HG03097 (cell line): ENCODE data around the gene KIF3B.
"Not testable (repeated sequence)": the region's sequence is repeated elsewhere in the genome, so short reads cannot be mapped to it uniquely, and the experiment has no call there.

Source experiments
- ATAC-seq: cut with Tn5 transposase; IDR thresholded peaks from one replicate; pipeline ENCODE4 v1.9.1; 2021; ENCODE audit not compliant: unreplicated experiment, low FRiP score

KIF3B gene

DNA sequence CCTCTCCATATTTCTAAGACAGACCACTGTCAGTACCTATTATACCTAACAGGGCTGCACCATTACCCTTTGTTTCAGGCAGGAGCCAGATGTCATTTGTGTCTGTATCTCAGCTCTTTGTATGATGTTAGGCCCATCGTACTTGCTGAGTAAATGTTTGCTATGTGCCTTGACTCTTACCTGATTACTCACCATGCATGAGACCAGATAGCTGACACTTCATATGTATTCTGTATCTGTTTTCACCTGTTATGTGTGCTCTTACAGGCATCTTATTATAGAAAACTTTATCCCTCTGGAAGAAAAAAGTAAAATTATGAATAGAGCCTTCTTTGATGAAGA, 49.0 kb downstream of the KIF3B start:
- no peak for ATAC-seq

- no peak for ATAC-seq
Observed at GRCh38 chr20:32327087-32327681, 49.7 kb downstream of the KIF3B start.

GRCh38 chr20:32329817-32330554, 52.5 kb downstream of the KIF3B start:
- no peak for ATAC-seq

DNA sequence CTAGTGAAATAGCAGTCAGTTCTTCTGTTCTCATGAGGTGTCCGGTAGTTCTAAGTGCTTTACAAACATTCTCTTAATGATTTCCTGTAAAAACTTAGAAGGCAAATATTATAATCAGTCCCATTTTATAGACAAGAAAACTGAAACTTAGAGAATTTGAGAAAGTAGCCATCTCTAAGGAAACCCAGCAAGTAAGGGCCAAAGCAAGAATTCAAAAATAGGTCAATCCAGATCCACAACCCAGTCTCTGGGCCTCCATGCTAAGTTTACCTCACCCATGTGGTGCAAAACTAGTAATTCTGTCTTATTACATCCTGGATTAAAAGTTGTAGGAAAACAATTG, 53.1 kb downstream of the KIF3B start:
- ATAC-seq = no peak

- no peak for ATAC-seq
Observed at GRCh38 chr20:32332614-32333013, 55.2 kb downstream of the KIF3B start.

GRCh38 chr20:32333181-32333987, 55.9 kb downstream of the KIF3B start:
- ATAC-seq = no peak

- no peak for ATAC-seq
Observed at GRCh38 chr20:32333988-32334885, 56.8 kb downstream of the KIF3B start.

DNA sequence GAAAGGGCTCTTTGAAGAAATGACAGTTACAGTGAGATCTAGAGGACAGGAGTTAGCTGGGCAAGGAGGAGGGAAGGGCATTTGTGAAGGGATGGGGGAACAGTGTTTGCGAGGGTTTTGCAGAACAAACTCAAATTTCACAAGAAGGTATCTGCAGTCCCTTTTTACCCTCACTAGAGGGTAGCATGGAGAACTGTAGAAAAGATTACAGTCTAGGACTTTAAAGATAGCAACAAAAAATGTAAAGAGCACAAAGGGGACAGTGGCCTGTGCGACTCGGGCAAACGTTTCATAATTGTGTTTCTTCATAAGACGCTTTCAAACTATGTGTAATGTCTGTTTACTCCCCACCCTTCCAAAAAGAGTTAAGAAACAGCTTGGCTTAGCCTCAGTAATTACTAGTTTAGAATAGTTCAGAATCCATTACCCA, 59.5 kb downstream of the KIF3B start:
- ATAC-seq = no peak

GRCh38 chr20:32337937-32338661, 60.6 kb downstream of the KIF3B start:
- no peak for ATAC-seq

DNA sequence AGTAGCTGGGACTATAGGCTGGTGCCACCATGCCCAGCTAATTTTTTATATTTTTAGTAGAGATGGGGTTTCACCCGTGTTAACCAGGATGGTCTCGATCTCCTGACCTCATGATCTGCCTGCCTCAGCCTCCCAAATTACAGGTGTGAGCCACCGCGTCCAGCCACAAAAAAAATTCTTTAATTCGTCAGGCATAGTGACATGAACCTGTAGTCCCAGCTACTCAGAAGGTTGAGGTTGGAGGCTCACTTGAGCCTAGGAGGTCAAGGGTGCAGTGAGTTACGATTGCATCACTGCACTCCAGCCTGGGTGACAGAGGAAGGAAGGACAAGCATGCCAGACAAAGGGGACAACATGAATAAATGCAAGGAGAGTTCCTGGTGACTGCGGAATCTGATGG, 61.2 kb downstream of the KIF3B start:
- ATAC-seq = no peak

DNA sequence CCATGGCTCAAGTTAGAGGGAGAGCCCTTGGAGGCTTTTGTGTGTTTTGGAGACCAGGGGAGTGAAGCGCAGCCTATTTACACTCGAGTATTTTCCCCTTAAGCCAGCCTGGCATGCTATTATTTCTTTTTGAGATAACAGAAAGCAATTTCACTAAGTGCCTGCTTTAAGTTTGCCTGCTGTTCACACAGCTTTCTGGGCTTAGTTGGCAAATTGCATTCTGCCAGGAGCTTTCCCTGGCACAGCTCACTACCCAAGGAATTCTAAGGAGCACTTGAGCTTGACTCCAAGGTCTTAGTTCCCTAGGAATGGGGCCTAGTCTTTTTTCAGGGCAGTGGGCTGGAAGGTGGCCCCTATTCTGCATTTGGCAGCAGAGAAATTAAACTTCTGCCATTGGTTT, 61.7 kb downstream of the KIF3B start:
- no peak for ATAC-seq

GRCh38 chr20:32341053-32341452, 63.6 kb downstream of the KIF3B start:
- ATAC-seq = not testable (repeated sequence)

GRCh38 chr20:32343439-32343838, 66.0 kb downstream of the KIF3B start:
- no peak for ATAC-seq

DNA sequence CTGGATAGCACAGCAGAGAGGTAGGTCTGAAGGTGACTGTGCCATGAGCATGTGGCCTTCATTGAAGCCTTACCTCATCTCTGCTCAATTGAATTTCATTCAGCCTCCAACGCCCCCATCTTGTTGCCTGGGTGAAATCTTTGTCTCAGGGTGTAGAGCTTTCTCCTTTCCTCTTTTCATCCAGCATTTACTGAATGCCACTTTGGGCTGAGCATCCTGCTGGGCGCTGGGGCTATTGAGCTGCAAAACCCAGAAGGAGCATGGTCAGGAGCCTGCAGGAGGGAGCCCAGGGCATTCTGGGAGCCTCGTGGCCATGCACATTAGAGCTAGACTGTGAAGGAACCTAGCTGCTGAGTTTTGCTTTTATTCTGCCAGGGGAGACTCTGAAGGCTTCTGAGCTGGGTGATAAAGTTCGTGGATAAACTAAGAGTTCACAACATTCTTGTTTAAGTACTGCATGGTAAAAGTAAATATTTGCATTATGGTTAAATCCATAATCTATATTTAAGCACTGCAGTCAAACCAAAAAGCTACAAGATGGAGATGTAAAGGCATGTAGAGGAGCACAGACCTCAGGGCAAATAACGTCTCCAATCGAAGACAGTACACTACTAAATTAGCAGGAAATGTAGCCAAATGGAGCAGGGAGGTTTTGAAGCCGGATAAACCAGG, 67.5 kb downstream of the KIF3B start:
- ATAC-seq = no peak

GRCh38 chr20:32348207-32348606, 70.8 kb downstream of the KIF3B start:
- ATAC-seq = no peak

GRCh38 chr20:32350421-32350820, 73.0 kb downstream of the KIF3B start:
- ATAC-seq = no peak

GRCh38 chr20:32352121-32352720, 74.8 kb downstream of the KIF3B start:
- no peak for ATAC-seq

GRCh38 chr20:32353848-32354496, 76.5 kb downstream of the KIF3B start:
- ATAC-seq = no peak
